ENCODE data around the gene NEMP1.
"Not testable (repeated sequence)": the region's sequence is repeated elsewhere in the genome, so short reads cannot be mapped to it uniquely, and the experiment has no call there.

NEMP1 gene

DNA sequence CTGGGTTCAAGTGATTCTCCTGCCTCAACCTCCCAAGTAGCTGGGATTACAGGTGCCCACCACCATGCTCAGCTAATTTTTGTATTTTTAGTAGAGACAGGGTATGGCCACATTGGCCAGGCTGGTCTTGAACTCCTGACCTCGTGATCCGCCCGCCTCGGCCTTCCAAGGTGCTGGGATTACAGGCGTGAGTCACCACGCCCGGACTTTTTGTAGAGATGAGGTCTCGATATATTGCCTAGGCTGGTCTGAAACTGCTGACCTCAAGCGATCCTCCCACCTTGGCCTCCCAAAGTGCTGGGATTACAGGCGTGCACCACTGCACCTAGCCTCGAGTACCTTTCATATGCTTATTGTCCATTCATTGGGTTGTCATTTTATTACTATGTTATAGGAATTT lies 42.1 kb upstream of the NEMP1 start:
- not testable (repeated sequence) for H3K4me1 ChIP-seq (ENCODE audit: control insufficient read depth, insufficient read depth, low read depth, low read length); DNase-seq; H3K23ac ChIP-seq (ENCODE audit: low read length in 2 of 2); H2BK15ac ChIP-seq (ENCODE audit: low read depth, poor library complexity, severe bottlenecking); H4K8ac ChIP-seq (ENCODE audit: low read length); H3K9me3 ChIP-seq (ENCODE audit: control insufficient read depth, low read length); H3K18ac ChIP-seq (ENCODE audit: low read depth in 1 of 2, low read length in 2 of 2); H3K79me1 ChIP-seq (replicated peaks; ENCODE audit: low read length, poor library complexity, severe bottlenecking); H3K27ac ChIP-seq (ENCODE audit: low read length, poor library complexity, severe bottlenecking); H2BK5ac ChIP-seq (ENCODE audit: low read depth, low read length, poor library complexity, severe bottlenecking); H4K91ac ChIP-seq (ENCODE audit: low read length); H3K4me3 ChIP-seq (ENCODE audit: insufficient read depth in 1 of 2, low read depth in 1 of 2, low read length in 2 of 2); H2AFZ ChIP-seq (ENCODE audit: low read depth, low read length); H2AK5ac ChIP-seq (ENCODE audit: low read length, severe bottlenecking); H3K4me2 ChIP-seq (ENCODE audit: low read length, poor library complexity, severe bottlenecking); H3K14ac ChIP-seq (ENCODE audit: low read length in 2 of 2); H3K4ac ChIP-seq (ENCODE audit: low read depth in 1 of 2, low read length in 2 of 2); H3K9ac ChIP-seq (ENCODE audit: low read length); H3K36me3 ChIP-seq (ENCODE audit: control insufficient read depth in 1 of 2, insufficient read depth in 2 of 2, low read depth in 1 of 2, low read length in 2 of 2); H3K27me3 ChIP-seq (ENCODE audit: control insufficient read depth in 1 of 2, insufficient read depth in 1 of 2, low read length in 2 of 2); H2BK120ac ChIP-seq (ENCODE audit: low read depth, low read length); H2BK12ac ChIP-seq (ENCODE audit: low read length in 2 of 2)
- 93% methylated on average over 8 of the region's 11 CpGs for WGBS

DNA sequence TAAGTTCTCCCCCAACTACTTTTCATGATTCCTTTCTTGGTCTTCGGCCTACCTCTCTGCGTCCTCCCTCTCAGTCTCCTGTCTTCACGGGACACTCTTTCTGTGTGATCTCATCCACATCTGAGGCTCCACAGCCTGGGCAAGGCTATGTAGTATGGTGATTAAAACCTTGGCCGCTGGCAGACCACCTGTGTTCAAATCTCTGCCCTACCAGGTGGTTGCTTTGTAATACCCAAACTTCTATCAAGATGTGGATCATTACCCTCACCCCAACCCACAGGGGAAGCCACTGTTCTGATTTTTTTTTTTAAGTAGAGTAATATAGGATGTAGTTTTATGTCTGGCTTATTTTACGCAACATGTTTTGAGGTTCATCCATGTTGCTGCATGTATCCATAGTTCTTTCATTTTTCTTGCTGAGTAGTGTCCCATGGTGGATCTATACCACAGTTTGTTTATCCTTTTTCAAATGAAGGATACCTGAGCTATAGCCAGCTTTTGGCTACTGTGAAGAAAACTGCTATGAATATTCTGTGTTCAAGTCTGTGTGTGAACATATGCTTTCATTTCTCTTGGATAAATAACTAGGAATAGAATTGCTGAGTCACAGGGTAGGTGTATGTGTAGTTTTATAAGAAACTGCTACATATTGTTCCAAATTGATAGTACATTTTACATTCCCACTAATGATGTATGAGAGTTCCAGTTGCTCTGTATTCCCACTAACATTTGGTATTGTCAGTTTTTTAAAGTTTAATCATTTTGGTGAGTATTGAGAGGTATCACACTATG lies 40.9 kb upstream of the NEMP1 start:
- Histone ChIP-seq H3K27me3 (ENCODE audit: control insufficient read depth in 1 of 2, insufficient read depth in 1 of 2, low read length in 2 of 2) (no peaks in the 10 kb centered on the region), H3K9me3 (ENCODE audit: control insufficient read depth, low read length) (no peaks in the 10 kb centered on the region), H2BK5ac (ENCODE audit: low read depth, low read length, poor library complexity, severe bottlenecking) (no peak overlapping the region), H3K36me3 (ENCODE audit: control insufficient read depth in 1 of 2, insufficient read depth in 2 of 2, low read depth in 1 of 2, low read length in 2 of 2) (no peaks in the 10 kb centered on the region), H3K27ac (ENCODE audit: low read length, poor library complexity, severe bottlenecking) (no peak overlapping the region), H3K23ac (ENCODE audit: low read length in 2 of 2) (no peak overlapping the region), H3K4me1 (ENCODE audit: control insufficient read depth, insufficient read depth, low read depth, low read length) (no peaks in the 10 kb centered on the region), H2BK12ac (ENCODE audit: low read length in 2 of 2) (no peak overlapping the region), H4K8ac (ENCODE audit: low read length) (no peak overlapping the region), H2AK5ac (ENCODE audit: low read length, severe bottlenecking) (no peak overlapping the region), H3K14ac (ENCODE audit: low read length in 2 of 2) (no peak overlapping the region), H3K4ac (ENCODE audit: low read depth in 1 of 2, low read length in 2 of 2) (no peak overlapping the region), H2BK15ac (ENCODE audit: low read depth, poor library complexity, severe bottlenecking) (no peak overlapping the region), H3K9ac (ENCODE audit: low read length) (no peak overlapping the region), H2AFZ (ENCODE audit: low read depth, low read length) (peak overlapping the region; percentile 60), H4K91ac (ENCODE audit: low read length) (no peak overlapping the region), H3K18ac (ENCODE audit: low read depth in 1 of 2, low read length in 2 of 2) (no peak overlapping the region), H2BK120ac (ENCODE audit: low read depth, low read length) (no peak overlapping the region), H3K4me2 (ENCODE audit: low read length, poor library complexity, severe bottlenecking) (no peak overlapping the region), H3K79me1 (replicated peaks; ENCODE audit: low read length, poor library complexity, severe bottlenecking) (no peaks in the 10 kb centered on the region), H3K4me3 (ENCODE audit: insufficient read depth in 1 of 2, low read depth in 1 of 2, low read length in 2 of 2) (no peak overlapping the region)
- WGBS = 98% methylated on average over 3 of the region's 5 CpGs
- no peak for DNase-seq

DNA sequence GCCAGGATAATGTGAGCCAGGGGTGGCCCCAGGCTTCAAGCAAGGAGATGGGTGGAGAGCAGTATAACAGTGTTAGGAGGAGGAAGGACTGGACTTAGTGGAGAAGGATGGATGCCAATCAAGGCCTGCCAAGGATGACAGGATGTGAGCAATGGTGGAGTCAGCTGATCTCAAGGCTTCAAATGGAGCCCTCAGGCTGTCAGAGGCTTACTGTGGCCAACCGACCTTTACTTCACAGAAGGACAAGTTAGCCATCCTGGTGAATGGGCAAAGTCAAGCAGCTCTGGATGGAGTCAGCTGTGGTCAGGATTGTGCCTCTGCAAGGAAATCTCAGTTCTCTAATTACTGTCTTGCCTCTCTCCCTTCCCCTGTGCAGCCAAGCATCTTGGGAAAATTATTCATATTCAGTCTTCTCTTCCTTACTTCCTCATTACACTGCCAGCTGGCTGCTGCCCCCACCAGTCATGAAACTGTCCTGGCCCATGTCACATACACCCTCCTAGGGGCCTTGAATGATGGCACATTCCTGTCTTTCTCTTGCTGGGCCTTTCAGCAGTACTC lies 40.2 kb upstream of the NEMP1 start:
- H3K4me1 ChIP-seq (ENCODE audit: control insufficient read depth, insufficient read depth, low read depth, low read length) = no peaks in the 10 kb centered on the region
- H3K14ac ChIP-seq (ENCODE audit: low read length in 2 of 2) = no peak overlapping the region
- no peak overlapping the region for H3K4me3 ChIP-seq (ENCODE audit: insufficient read depth in 1 of 2, low read depth in 1 of 2, low read length in 2 of 2)
- H3K23ac ChIP-seq (ENCODE audit: low read length in 2 of 2) = no peak overlapping the region
- H2AK5ac ChIP-seq (ENCODE audit: low read length, severe bottlenecking) = no peak overlapping the region
- H3K36me3 ChIP-seq (ENCODE audit: control insufficient read depth in 1 of 2, insufficient read depth in 2 of 2, low read depth in 1 of 2, low read length in 2 of 2) = no peaks in the 10 kb centered on the region
- no peaks in the 10 kb centered on the region for H3K79me1 ChIP-seq (replicated peaks; ENCODE audit: low read length, poor library complexity, severe bottlenecking)
- 85% methylated on average over 1 of the region's 1 CpG for WGBS
- H3K18ac ChIP-seq (ENCODE audit: low read depth in 1 of 2, low read length in 2 of 2) = no peak overlapping the region
- no peak overlapping the region for H3K4me2 ChIP-seq (ENCODE audit: low read length, poor library complexity, severe bottlenecking)
- H4K8ac ChIP-seq (ENCODE audit: low read length) = no peak overlapping the region
- peak overlapping the region; percentile 60 for H2AFZ ChIP-seq (ENCODE audit: low read depth, low read length)
- H3K9me3 ChIP-seq (ENCODE audit: control insufficient read depth, low read length) = no peaks in the 10 kb centered on the region
- H2BK5ac ChIP-seq (ENCODE audit: low read depth, low read length, poor library complexity, severe bottlenecking) = no peak overlapping the region
- no peak for DNase-seq
- no peak overlapping the region for H3K9ac ChIP-seq (ENCODE audit: low read length)
- no peak overlapping the region for H2BK15ac ChIP-seq (ENCODE audit: low read depth, poor library complexity, severe bottlenecking)
- no peaks in the 10 kb centered on the region for H3K27me3 ChIP-seq (ENCODE audit: control insufficient read depth in 1 of 2, insufficient read depth in 1 of 2, low read length in 2 of 2)
- H4K91ac ChIP-seq (ENCODE audit: low read length) = peak overlapping the region; percentile 7
- no peak overlapping the region for H3K27ac ChIP-seq (ENCODE audit: low read length, poor library complexity, severe bottlenecking)
- H2BK12ac ChIP-seq (ENCODE audit: low read length in 2 of 2) = no peak overlapping the region
- no peak overlapping the region for H2BK120ac ChIP-seq (ENCODE audit: low read depth, low read length)
- no peak overlapping the region for H3K4ac ChIP-seq (ENCODE audit: low read depth in 1 of 2, low read length in 2 of 2)

DNA sequence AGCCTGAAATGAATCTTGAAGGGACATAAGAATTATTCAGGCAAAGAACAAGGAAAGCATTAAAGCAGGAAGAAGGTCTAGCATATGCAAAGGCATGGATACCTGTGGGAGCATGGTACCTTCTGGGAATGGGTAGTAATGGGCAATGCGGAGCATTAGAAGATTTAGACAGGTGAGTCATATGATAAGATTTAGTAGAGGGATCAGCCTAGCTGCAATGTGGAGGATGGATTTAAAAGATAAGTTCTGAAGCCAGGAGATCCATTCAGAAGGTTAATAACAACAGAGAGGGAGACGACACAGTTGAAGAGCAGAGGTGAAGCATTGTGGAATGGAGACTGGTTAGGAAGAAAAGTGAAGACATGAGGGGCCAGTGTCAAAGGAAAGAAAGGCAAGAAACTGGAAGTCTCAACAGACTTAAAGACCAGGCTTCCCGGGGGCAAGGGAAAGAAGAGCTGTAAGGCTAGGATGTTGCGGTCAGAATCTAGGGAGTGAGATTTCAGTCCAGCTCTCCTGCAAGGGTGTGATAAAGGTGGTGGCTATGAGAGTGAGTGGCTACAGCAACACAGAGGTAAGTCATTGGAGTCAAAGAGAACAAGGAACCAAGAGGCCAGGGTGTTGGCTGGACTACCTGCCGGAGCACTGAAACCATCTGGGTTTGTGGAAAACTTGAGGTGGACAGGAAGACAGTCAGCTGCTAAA lies 38.1 kb upstream of the NEMP1 start:
- Histone ChIP-seq H3K14ac (ENCODE audit: low read length in 2 of 2) (no peak overlapping the region), H3K9me3 (ENCODE audit: control insufficient read depth, low read length) (no peaks in the 10 kb centered on the region), H4K8ac (ENCODE audit: low read length) (no peak overlapping the region), H3K9ac (ENCODE audit: low read length) (no peak overlapping the region), H4K91ac (ENCODE audit: low read length) (no peak overlapping the region), H3K27ac (ENCODE audit: low read length, poor library complexity, severe bottlenecking) (no peak overlapping the region), H3K4me2 (ENCODE audit: low read length, poor library complexity, severe bottlenecking) (no peak overlapping the region), H2BK15ac (ENCODE audit: low read depth, poor library complexity, severe bottlenecking) (no peak overlapping the region), H3K18ac (ENCODE audit: low read depth in 1 of 2, low read length in 2 of 2) (no peak overlapping the region), H3K4me1 (ENCODE audit: control insufficient read depth, insufficient read depth, low read depth, low read length) (peaks cover 5% of the 10 kb centered on the region), H2AK5ac (ENCODE audit: low read length, severe bottlenecking) (no peak overlapping the region), H3K79me1 (replicated peaks; ENCODE audit: low read length, poor library complexity, severe bottlenecking) (no peaks in the 10 kb centered on the region), H3K4me3 (ENCODE audit: insufficient read depth in 1 of 2, low read depth in 1 of 2, low read length in 2 of 2) (no peak overlapping the region), H2BK12ac (ENCODE audit: low read length in 2 of 2) (no peak overlapping the region), H2BK120ac (ENCODE audit: low read depth, low read length) (no peak overlapping the region), H3K23ac (ENCODE audit: low read length in 2 of 2) (no peak overlapping the region), H2BK5ac (ENCODE audit: low read depth, low read length, poor library complexity, severe bottlenecking) (no peak overlapping the region), H2AFZ (ENCODE audit: low read depth, low read length) (no peak overlapping the region), H3K36me3 (ENCODE audit: control insufficient read depth in 1 of 2, insufficient read depth in 2 of 2, low read depth in 1 of 2, low read length in 2 of 2) (no peaks in the 10 kb centered on the region), H3K4ac (ENCODE audit: low read depth in 1 of 2, low read length in 2 of 2) (no peak overlapping the region), H3K27me3 (ENCODE audit: control insufficient read depth in 1 of 2, insufficient read depth in 1 of 2, low read length in 2 of 2) (no peaks in the 10 kb centered on the region)
- WGBS = 96% methylated on average over 5 of the region's 5 CpGs
- no peak for DNase-seq

Measured in mesenchymal stem cell (in vitro differentiated cells and primary cell).